WTC11 (cell line): Measurements from ENCODE around the gene GPR85.

Experiments used
- CTCF ChIP-seq: fragments of 200-600 bp; IDR thresholded peaks from 2 replicates; pipeline ENCODE4 v1.8.0; 2022; ENCODE audit warnings: antibody characterized with exemption
- ZBTB21 ChIP-seq: sonication (generic); formaldehyde crosslinking; IDR thresholded peaks from 2 replicates; pipeline ENCODE4 v1.8.1; 2023; ENCODE audit warnings: mild to moderate bottlenecking, missing genetic modification reagents, borderline replicate concordance
- TF ChIP-seq, protein P1 (sequence below): sonication (generic); formaldehyde crosslinking; IDR thresholded peaks from 2 replicates; pipeline ENCODE4 v1.8.1; 2022; ENCODE audit warnings: low read depth, missing genetic modification reagents, borderline replicate concordance

DNA sequence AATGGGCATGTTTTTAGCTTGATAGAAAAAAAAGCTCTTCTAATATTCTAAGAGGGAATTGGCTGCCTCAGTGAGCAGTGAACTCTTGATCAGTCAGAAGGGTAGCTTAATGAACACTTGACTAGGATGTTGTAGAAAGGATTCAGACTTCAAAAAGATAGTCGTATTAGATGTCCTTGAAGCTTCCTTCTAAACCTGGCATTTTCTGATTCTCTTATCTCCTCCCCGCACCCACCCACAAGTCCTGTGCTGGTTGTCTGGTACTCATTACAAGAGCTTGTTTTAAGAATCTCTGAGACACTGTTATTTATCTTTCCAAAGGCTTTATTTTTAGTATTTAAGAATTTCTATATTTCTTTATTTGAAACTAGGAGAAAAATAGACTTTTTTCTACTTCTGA, 39.1 kb upstream of the GPR85 start:
- TF ChIP-seq ZBTB21 (CRISPR knock-in tag) (no peak), CTCF (no peak)
- TF ChIP-seq, protein P1, sequence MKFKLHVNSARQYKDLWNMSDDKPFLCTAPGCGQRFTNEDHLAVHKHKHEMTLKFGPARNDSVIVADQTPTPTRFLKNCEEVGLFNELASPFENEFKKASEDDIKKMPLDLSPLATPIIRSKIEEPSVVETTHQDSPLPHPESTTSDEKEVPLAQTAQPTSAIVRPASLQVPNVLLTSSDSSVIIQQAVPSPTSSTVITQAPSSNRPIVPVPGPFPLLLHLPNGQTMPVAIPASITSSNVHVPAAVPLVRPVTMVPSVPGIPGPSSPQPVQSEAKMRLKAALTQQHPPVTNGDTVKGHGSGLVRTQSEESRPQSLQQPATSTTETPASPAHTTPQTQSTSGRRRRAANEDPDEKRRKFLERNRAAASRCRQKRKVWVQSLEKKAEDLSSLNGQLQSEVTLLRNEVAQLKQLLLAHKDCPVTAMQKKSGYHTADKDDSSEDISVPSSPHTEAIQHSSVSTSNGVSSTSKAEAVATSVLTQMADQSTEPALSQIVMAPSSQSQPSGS (CRISPR knock-in tag) = no peak
